Fibroblast of villous mesenchyme (primary cell): ENCODE results near the gene CLEC16A. TPM values are rescaled to one million over a fixed set of nuclear protein-coding genes. Genes with fewer than 3 reads are reported as not detected.

Experiments
- DNase-seq: peaks from one replicate; pipeline ENCODE4 v3.0.0-alpha.2; 2010; ENCODE audit warnings: low read depth
- H3K4me3 ChIP-seq: 2 replicates; pipeline ENCODE4 v1.5.1; 2011; ENCODE audit warnings: low read depth, mild to moderate bottlenecking, low read length
- total RNA-seq: library from RNA; depleted of rRNA; stranded (reverse); fragments of >200 nt; gene quantifications from 2 replicates; pipeline ENCODE4 v1.2.3, GENCODE V29; 2012
- TF ChIP-seq, protein P1 (sequence below): IDR thresholded peaks from 2 replicates; pipeline ENCODE4 v1.5.1; 2012; ENCODE audit warnings: low read depth, mild to moderate bottlenecking, low read length; ENCODE audit not compliant: insufficient read depth

CLEC16A gene
- total RNA-seq, 1 donor, result 32.4 TPM

GRCh38 chr16:11177578-11178160, 233.3 kb downstream of the CLEC16A start:
- no peak overlapping the region for H3K4me3 ChIP-seq
- no peak for DNase-seq
- TF ChIP-seq, protein P1, sequence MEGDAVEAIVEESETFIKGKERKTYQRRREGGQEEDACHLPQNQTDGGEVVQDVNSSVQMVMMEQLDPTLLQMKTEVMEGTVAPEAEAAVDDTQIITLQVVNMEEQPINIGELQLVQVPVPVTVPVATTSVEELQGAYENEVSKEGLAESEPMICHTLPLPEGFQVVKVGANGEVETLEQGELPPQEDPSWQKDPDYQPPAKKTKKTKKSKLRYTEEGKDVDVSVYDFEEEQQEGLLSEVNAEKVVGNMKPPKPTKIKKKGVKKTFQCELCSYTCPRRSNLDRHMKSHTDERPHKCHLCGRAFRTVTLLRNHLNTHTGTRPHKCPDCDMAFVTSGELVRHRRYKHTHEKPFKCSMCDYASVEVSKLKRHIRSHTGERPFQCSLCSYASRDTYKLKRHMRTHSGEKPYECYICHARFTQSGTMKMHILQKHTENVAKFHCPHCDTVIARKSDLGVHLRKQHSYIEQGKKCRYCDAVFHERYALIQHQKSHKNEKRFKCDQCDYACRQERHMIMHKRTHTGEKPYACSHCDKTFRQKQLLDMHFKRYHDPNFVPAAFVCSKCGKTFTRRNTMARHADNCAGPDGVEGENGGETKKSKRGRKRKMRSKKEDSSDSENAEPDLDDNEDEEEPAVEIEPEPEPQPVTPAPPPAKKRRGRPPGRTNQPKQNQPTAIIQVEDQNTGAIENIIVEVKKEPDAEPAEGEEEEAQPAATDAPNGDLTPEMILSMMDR, result no peak

DNA sequence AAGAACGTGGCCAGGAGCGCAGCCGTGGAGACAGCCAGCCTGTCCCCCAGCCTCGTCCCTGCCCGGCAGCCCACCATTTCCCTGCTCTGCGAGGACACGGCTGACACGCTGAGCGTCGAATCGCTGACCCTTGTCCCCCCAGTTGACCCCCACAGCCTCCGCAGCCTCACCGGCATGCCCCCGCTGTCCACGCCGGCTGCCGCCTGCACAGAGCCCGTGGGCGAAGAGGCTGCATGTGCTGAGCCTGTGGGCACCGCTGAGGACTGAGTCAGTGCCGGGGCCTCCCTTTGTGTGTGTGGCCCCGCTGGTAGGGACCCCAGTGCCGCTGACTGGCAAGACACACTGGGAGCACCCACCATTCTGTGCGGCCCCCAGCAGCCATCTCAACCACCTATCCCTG, 234.1 kb downstream of the CLEC16A start:
- DNase-seq, result no peak
- H3K4me3 ChIP-seq, result no peak overlapping the region
- TF ChIP-seq, protein P1, result no peak

GRCh38 chr16:11179574-11179973, 235.2 kb downstream of the CLEC16A start:
- DNase-seq, result no peak
- TF ChIP-seq, protein P1, result no peak
- no peak overlapping the region for H3K4me3 ChIP-seq

DNA sequence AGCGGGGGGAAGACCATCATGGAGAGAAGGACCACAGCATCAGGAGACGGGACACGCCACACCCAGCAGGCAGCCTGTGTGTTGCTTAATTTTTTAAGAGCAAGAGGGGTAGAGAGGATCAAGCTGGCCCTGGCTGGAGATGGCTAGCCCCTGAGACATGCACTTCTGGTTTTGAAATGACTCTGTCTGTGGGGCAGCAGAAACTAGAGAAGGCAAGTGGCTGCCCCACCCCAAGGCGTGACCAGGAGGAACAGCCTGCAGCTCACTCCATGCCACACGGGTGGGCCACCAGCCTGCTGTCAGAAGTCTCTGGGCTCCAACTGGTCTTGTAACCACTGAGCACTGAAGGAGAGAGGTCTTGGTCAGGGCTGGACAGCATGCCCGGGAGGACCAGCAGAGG, 236.1 kb downstream of the CLEC16A start:
- no peak for DNase-seq
- H3K4me3 ChIP-seq, result no peak overlapping the region
- TF ChIP-seq, protein P1, result no peak

- no peak for DNase-seq
- no peak overlapping the region for H3K4me3 ChIP-seq
- TF ChIP-seq, protein P1, result no peak
These were observed 237.0 kb downstream of the CLEC16A start for GRCh38 chr16:11181242-11181898.

GRCh38 chr16:11181899-11182279, 237.5 kb downstream of the CLEC16A start:
- no peak overlapping the region for H3K4me3 ChIP-seq
- TF ChIP-seq, protein P1, result no peak
- peak; percentile 66 for DNase-seq

- DNase-seq, result no peak
- H3K4me3 ChIP-seq, result no peak overlapping the region
- TF ChIP-seq, protein P1, result no peak
These were observed 238.0 kb downstream of the CLEC16A start for GRCh38 chr16:11182411-11182810.
